ENCODE results near the gene SMPD3.
A peak's percentile ranks its signal among the peaks of the same experiment; 100 is the strongest.

SMPD3 gene

GRCh38 chr16:68319185-68319908, 129.0 kb downstream of the SMPD3 start:
- peak in 1 of 2 experiments; percentile 19 for DNase-seq

GRCh38 chr16:68313116-68313515, 135.2 kb downstream of the SMPD3 start:
- DNase-seq: no peak

DNA sequence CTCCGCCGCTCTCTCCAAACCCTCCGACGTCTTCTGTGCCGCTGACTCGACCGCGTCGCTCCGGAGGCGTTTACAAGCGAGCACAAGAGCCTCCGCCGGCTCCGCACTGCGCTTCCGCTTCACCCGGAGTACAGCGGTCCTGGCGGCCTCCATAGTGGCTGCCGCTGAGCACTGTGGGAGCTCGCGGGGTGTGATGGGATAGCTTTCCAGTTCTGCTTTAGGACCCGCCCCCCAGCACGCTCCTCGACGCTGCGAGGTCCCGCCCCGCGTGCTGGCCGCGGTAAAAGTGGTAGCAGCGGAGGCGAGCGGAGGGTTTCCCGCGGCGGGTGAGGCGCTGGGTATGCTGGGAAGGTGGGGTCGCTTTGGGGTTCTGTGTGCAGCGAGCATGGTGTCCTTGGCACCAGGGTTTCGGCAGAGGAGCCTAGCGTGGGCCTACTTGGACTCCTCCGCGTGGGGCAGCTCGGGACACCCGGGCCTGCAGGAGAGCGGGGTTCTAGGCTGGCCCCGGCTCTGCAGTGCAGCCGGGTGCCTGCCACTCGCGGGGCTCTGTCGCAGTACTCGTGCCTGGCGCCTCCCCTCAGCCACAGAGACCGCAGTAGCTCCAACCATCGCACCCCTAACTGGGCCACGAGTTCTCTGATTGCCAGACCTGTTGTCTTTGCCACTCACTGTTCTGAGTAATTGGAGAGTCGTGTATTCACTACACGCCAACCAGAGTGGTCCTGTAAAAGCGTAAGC, 137.4 kb downstream of the SMPD3 start, which contains the start of the genes PRMT7 and SLC7A6OS:
Gene PRMT7 (plus strand): TSS at position 246 of the 738 bp plus-strand sequence. CDS start 4,961 bp downstream, outside the sequence.
Gene SLC7A6OS (minus strand): TSS at position 173 of the 738 bp plus-strand sequence. CDS start 20 bp downstream, at position 153.
- DNase-seq: peak; percentile 87 to 90

GRCh38 chr16:68310437-68310773, 137.9 kb downstream of the SMPD3 start:
- DNase-seq: no peak

DNA sequence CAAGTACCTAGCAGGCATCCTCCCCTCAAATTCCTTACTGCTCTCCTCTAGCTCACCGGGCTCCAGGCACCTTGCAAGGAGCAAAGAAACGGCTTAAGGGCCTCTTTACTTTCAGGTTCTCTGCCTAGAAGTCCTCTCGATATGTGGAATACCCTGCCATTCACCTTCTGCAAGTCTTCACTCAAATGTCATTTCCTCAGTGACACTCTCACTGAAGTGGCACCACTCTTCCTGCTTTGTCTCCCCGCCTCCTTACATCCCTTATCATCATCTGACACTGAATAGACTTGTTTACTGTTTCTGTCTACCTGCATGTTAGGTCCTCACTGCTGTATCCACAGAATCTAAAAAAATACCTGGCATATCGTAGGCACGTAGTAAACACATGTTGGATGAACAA, 138.5 kb downstream of the SMPD3 start:
- no peak for DNase-seq

Data from stimulated activated CD4-positive, alpha-beta T cell treated with anti-CD3 and anti-CD28 coated beads, Interleukin-4, amount 100 ng/mL, for 4 hours (primary cell).